Esophagus muscularis mucosa (tissue), 4 donors: ENCODE measurements around the gene MMRN2. TPM values are rescaled to one million over a fixed set of nuclear protein-coding genes. Genes with fewer than 3 reads are reported as not detected.
"Not testable (repeated sequence)": the region's sequence is repeated elsewhere in the genome, so short reads cannot be mapped to it uniquely, and the experiment has no call there.

Experiments used
- DNase-seq: peaks from one replicate; pipeline ENCODE4 v3.0.0-alpha.2; 2017; ENCODE audit errors: extremely low spot score
- H3K27ac ChIP-seq, 4 donors: fragments of 200-600 bp; sonication (generic); replicated peaks in 1 of 4; 1 replicate in 3 of 4; 2 replicates in 1 of 4; pipeline ENCODE4 v1.5.1; 2016 to 2019; ENCODE audit warnings: mild to moderate bottlenecking in 1 of 4
- H3K27me3 ChIP-seq, 4 donors: fragments of 200-600 bp; sonication (generic); one replicate each; pipeline versions ENCODE4 v1.5.1 to v1.6.0; 2016 to 2019
- H3K36me3 ChIP-seq, 4 donors: fragments of 200-600 bp; sonication (generic); one replicate each; pipeline ENCODE4 v1.5.1; 2016 to 2019
- H3K4me1 ChIP-seq, 4 donors: fragments of 200-600 bp; sonication (generic); one replicate each; pipeline ENCODE4 v1.5.1; 2016 to 2019
- H3K4me3 ChIP-seq, 4 donors: fragments of 200-600 bp; sonication (generic); 1 replicate in 2 of 4; 2 replicates in 2 of 4; pipeline ENCODE4 v1.5.1; 2016 to 2019; ENCODE audit warnings: mild to moderate bottlenecking in 4 of 4, moderate library complexity in 1 of 4
- H3K9me3 ChIP-seq, 4 donors: fragments of 200-600 bp; sonication (generic); 1 replicate in 3 of 4; 2 replicates in 1 of 4; pipeline ENCODE4 v1.5.1; 2016 to 2019
- CTCF ChIP-seq, 3 experiments: fragments of 200-600 bp in 2 of 3; fragments of 450-650 bp in 1 of 3; sonication (generic) in 2 of 3; IDR thresholded peaks; one replicate each; pipeline ENCODE4 v1.5.1; 2017 to 2019; ENCODE audit warnings: antibody characterized with exemption in 3 of 3, mild to moderate bottlenecking in 2 of 3, moderate library complexity in 1 of 3
- EP300 ChIP-seq: sonication (generic); formaldehyde crosslinking; IDR thresholded peaks from one replicate; pipeline ENCODE4 v1.6.1; 2017; ENCODE audit warnings: antibody characterized with exemption
- POLR2A ChIP-seq: fragments of 450-650 bp; IDR thresholded peaks from one replicate; pipeline ENCODE4 v1.6.1; 2017; ENCODE audit warnings: antibody characterized with exemption, moderate library complexity, mild to moderate bottlenecking, low read depth
- POLR2AphosphoS5 ChIP-seq, 2 donors: sonication (generic); formaldehyde crosslinking; IDR thresholded peaks; one replicate each; pipeline ENCODE4 v1.6.1; 2017; ENCODE audit warnings: antibody characterized with exemption in 2 of 2
- WGBS: methylation state at CpG from one replicate; pipeline ENCODE4 v1.1.5; 2018; 5-methylcytosine and 5-hydroxymethylcytosine counted together
- intact Hi-C: fragments of 100-400 bp; cut with DNase I; formaldehyde crosslinking; loops from one replicate; pipeline ENCODE4 v1.15.1; 2023
- total RNA-seq, 4 donors: library from RNA; depleted of rRNA; stranded (reverse); fragments of >200 nt; gene quantifications; one replicate each; pipeline versions ENCODE4 v1.1.0 to v1.2.1, GENCODE V29; 2016

The MMRN2 gene
- total RNA-seq, 4 donors from 2014 or later: 24.9 to 85.9 (median 56.3) TPM

GRCh38 chr10:86992456-86992855, 35.0 kb upstream of the MMRN2 start:
- Histone ChIP-seq H3K4me3 (no peak overlapping the region), H3K27me3 (no peaks in the 10 kb centered on the region), H3K36me3 (peaks cover 0 to 40% (median 13%) of the 10 kb centered on the region in 4 donors), H3K4me1 (no peaks in the 10 kb centered on the region), H3K27ac (no peak overlapping the region), H3K9me3 (no peaks in the 10 kb centered on the region)
- TF ChIP-seq POLR2A (no peak), POLR2AphosphoS5 (IDR thresholded peaks at IDR 0.05) (no peak), CTCF (IDR thresholded peaks at IDR 0.05) (no peak), EP300 (no peak)
- intact Hi-C loops: no loop called here
- no peak for DNase-seq

DNA sequence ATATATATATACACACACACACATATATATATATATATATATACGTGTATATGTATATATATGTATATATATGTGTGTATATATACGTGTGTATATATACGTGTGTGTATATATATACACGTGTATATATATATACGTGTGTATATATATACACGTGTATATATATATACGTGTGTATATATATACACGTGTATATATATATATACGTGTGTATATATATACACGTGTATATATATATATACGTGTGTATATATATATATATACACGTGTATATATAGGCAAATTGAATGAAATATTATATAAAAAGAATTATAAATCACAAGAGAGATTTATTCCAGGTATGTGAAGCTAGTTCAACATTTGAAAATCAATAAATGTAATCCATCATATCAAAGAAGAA, 33.9 kb upstream of the MMRN2 start:
- H3K27me3 ChIP-seq, H3K9me3 ChIP-seq, H3K4me3 ChIP-seq, intact Hi-C loops, H3K27ac ChIP-seq, DNase-seq, H3K4me1 ChIP-seq: not testable (repeated sequence)
- WGBS: 75% methylated on average over 12 of the region's 12 CpGs
- peaks cover 0 to 39% (median 13%) of the 10 kb centered on the region in 4 donors for H3K36me3 ChIP-seq

DNA sequence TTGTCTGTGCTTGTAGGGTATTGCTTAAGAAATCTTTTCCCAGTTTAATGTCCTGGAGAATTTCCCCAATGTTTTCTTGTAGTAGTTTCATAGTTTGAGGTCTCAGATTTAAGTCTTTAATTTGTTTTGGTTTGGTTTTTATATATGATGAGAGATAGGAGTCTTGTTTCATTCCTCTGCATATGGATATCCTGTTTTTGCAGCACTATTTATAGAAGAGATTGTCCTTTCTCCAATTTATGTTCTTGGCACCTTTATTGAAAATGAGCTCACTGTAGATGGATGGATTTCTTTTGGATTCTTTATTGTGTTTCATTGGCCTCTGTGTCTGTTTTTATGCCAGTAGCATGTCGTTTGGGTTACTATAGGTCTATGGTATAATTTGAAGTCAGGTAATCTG, 31.1 kb upstream of the MMRN2 start:
- no peak for DNase-seq
- Histone ChIP-seq H3K4me1 (no peaks in the 10 kb centered on the region), H3K4me3 (no peak overlapping the region), H3K27me3 (no peaks in the 10 kb centered on the region), H3K9me3 (no peaks in the 10 kb centered on the region), H3K27ac (no peak overlapping the region), H3K36me3 (peaks cover 0 to 21% (median 7%) of the 10 kb centered on the region in 4 donors)
- TF ChIP-seq POLR2A: no peak
- TF ChIP-seq CTCF (IDR thresholded peaks at IDR 0.05): no peak
- no peak for TF ChIP-seq POLR2AphosphoS5 (IDR thresholded peaks at IDR 0.05)
- no peak for TF ChIP-seq EP300
- intact Hi-C loops: no loop called here
- 45% methylated on average over 1 of the region's 1 CpG for WGBS

DNA sequence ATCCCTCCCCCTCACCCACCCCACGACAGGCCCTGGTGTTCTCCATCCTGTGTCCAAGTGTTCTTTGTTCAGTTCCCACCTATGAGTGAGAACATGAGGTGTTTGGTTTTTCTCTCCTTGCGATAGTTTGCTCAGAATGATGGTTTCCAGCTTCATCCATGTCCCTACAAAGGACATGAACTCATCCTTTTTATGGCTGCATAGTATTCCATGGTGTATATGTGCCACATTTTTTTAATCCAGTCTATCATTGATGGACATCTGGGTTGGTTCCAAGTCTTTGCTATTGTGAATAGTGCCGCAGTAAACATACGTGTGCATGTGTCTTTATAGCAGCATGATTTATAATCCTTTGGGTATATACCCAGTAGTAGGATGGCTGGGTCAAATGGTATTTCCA, 27.1 kb upstream of the MMRN2 start:
- peaks cover 13 to 17% (median 16%) of the 10 kb centered on the region in 4 donors for H3K4me1 ChIP-seq
- H3K4me3 ChIP-seq, intact Hi-C loops, H3K27me3 ChIP-seq, DNase-seq, H3K9me3 ChIP-seq, H3K27ac ChIP-seq, H3K36me3 ChIP-seq: not testable (repeated sequence)
- WGBS: 99% methylated on average over 4 of the region's 4 CpGs

DNA sequence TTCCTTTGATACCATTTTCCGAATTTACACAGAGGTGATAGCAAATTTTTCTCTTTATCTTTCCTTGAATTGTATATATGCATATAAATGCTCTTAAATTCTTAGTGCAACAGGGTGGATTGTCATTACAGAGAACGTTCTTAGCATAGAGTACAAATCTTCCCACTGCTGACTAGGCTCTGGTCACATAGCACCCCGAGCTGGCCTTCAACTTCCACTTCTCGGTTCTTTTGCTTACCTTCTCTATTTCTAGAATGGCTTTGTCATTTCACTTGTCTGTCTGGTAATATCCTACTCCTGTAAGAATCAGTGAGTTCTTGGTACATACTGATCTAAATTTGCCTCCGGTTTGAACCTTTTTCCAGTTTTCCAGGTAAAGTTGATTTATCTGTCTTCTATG, 24.3 kb upstream of the MMRN2 start:
- no peak for TF ChIP-seq POLR2A
- TF ChIP-seq EP300: no peak
- TF ChIP-seq POLR2AphosphoS5 (IDR thresholded peaks at IDR 0.05): no peak
- no peak for TF ChIP-seq CTCF (IDR thresholded peaks at IDR 0.05)
- WGBS: 90% methylated on average over 5 of the region's 5 CpGs
- Histone ChIP-seq H3K36me3 (peaks cover 0 to 1% (median 0%) of the 10 kb centered on the region in 4 donors), H3K9me3 (no peaks in the 10 kb centered on the region), H3K27me3 (no peaks in the 10 kb centered on the region), H3K4me1 (peaks cover 25 to 31% (median 29%) of the 10 kb centered on the region in 4 donors), H3K27ac (no peak overlapping the region), H3K4me3 (no peak overlapping the region)
- intact Hi-C loops: no loop called here
- no peak for DNase-seq

DNA sequence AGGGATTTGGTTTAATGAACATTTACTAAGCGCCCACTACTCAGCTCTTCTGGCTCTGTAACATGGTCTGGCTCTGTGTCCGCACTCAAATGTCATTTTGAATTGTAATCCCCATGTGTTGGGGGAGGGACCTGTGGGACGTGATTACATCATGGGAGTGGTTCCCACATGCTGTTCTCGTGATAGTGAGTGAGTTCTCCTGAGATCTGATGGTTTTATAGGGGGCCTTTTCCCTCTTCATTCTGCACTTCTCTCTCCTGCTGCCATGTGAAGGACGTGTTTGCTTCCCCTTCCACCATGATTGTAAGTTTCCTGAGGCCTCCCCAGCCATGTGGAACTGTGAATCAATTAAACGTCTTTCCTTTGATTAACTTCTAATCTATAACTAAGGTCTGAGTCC, 23.6 kb upstream of the MMRN2 start:
- DNase-seq, H3K36me3 ChIP-seq, intact Hi-C loops, H3K9me3 ChIP-seq, H3K27me3 ChIP-seq, H3K4me3 ChIP-seq: not testable (repeated sequence)
- Histone ChIP-seq H3K27ac (peak overlapping the region; percentile 20 to 76 (median 70)), H3K4me1 (peaks cover 25 to 31% (median 29%) of the 10 kb centered on the region in 4 donors)
- WGBS: 85% methylated on average over 6 of the region's 6 CpGs
